ENCODE measurements around the gene LAMA5. TPM values are rescaled to one million over a fixed set of nuclear protein-coding genes. Genes with fewer than 3 reads are reported as not detected.

The LAMA5 gene
- total RNA-seq, 1 donor from 2014 or later: 34.5 TPM

DNA sequence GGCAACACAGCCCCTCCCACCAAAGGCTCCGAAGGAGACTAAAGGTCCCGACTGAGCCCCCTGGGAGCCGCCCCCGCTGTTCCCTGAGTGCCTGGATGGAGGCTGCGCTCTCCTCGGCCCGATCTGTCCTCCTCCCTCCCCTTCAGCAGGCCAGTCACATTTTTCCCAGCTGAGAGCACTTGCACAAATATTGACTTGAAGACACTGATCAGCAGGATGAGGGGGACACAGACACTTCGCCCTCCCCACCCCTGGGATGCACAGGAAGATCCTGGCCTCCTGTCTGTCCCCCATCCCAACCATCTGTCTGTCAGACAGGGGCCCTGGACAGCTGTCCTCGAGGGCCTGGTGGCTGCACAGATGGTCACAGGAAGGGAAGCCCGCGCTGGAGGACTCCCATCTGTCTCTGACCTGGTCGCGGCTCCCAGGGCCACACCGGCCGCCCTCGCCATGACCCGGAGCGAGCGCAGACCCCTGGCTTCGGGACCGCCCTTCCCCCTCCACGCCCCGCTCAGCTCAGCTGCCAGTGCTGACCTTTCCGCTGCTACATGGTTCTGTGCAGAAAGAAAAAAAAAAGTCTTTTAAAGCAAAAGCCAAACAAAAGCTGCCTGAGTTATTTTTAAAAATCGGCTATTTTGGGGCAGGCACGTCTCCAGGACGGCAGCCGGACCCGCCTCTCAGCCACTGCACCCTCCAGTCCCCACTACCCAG lies 11.1 kb downstream of the LAMA5 start:
- Mint-ChIP-seq H3K27me3 (ENCODE audit: unreplicated experiment) (peaks cover 2% of the 10 kb centered on the region), H3K4me1 (ENCODE audit: unreplicated experiment) (no peaks in the 10 kb centered on the region), H3K36me3 (ENCODE audit: low read depth, unreplicated experiment) (no peaks in the 10 kb centered on the region), H3K4me3 (ENCODE audit: unreplicated experiment) (no peak overlapping the region), H3K9me3 (ENCODE audit: unreplicated experiment) (no peaks in the 10 kb centered on the region), H3K27ac (ENCODE audit: unreplicated experiment) (no peak overlapping the region)
- no peak for DNase-seq (ENCODE audit: low spot score)
- no peak for TF ChIP-seq CTCF (IDR thresholded peaks at IDR 0.05; ENCODE audit: unreplicated experiment)

DNA sequence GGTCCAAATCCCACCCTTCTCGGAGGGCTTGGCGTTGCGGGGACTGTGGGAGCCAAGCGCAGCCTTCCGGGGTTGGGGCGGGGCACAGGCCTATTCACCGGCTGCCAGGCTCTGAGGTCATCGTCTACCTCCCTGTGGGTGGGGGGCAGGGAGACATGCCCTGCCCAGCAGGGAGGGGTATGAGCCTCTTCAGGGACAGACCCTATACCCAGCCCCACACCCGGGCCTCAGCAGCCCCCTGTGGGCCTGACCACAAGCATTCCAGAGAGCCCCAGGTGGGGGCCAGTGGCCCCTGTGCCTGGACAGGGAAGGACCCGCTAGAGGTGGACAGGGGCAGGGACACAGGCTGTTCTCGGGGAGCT lies 11.6 kb downstream of the LAMA5 start:
- no peaks in the 10 kb centered on the region for H3K9me3 Mint-ChIP-seq (ENCODE audit: unreplicated experiment)
- H3K27me3 Mint-ChIP-seq (ENCODE audit: unreplicated experiment): peaks cover 2% of the 10 kb centered on the region
- H3K27ac Mint-ChIP-seq (ENCODE audit: unreplicated experiment): no peak overlapping the region
- H3K4me3 Mint-ChIP-seq (ENCODE audit: unreplicated experiment): no peak overlapping the region
- H3K4me1 Mint-ChIP-seq (ENCODE audit: unreplicated experiment): no peaks in the 10 kb centered on the region
- DNase-seq (ENCODE audit: low spot score): no peak
- no peak for TF ChIP-seq CTCF (IDR thresholded peaks at IDR 0.05; ENCODE audit: unreplicated experiment)
- no peaks in the 10 kb centered on the region for H3K36me3 Mint-ChIP-seq (ENCODE audit: low read depth, unreplicated experiment)

- TF ChIP-seq CTCF (IDR thresholded peaks at IDR 0.05; ENCODE audit: unreplicated experiment): no peak
- Mint-ChIP-seq H3K9me3 (ENCODE audit: unreplicated experiment) (no peaks in the 10 kb centered on the region), H3K27ac (ENCODE audit: unreplicated experiment) (no peak overlapping the region), H3K36me3 (ENCODE audit: low read depth, unreplicated experiment) (no peaks in the 10 kb centered on the region), H3K27me3 (ENCODE audit: unreplicated experiment) (peaks cover 2% of the 10 kb centered on the region), H3K4me3 (ENCODE audit: unreplicated experiment) (no peak overlapping the region), H3K4me1 (ENCODE audit: unreplicated experiment) (no peaks in the 10 kb centered on the region)
- no peak for DNase-seq (ENCODE audit: low spot score)
Observed at GRCh38 chr20:62354811-62355341, 12.2 kb downstream of the LAMA5 start.

GRCh38 chr20:62354031-62354808 lies 12.9 kb downstream of the LAMA5 start:
- H3K4me1 Mint-ChIP-seq (ENCODE audit: unreplicated experiment): no peaks in the 10 kb centered on the region
- peaks cover 2% of the 10 kb centered on the region for H3K36me3 Mint-ChIP-seq (ENCODE audit: low read depth, unreplicated experiment)
- TF ChIP-seq CTCF (IDR thresholded peaks at IDR 0.05; ENCODE audit: unreplicated experiment): no peak
- DNase-seq (ENCODE audit: low spot score): no peak
- H3K4me3 Mint-ChIP-seq (ENCODE audit: unreplicated experiment): no peak overlapping the region
- H3K27me3 Mint-ChIP-seq (ENCODE audit: unreplicated experiment): peaks cover 4% of the 10 kb centered on the region
- no peaks in the 10 kb centered on the region for H3K9me3 Mint-ChIP-seq (ENCODE audit: unreplicated experiment)
- H3K27ac Mint-ChIP-seq (ENCODE audit: unreplicated experiment): no peak overlapping the region
